Esophagus mucosa (tissue), 1 donor: Measurements from ENCODE around the gene SCRN1. TPM values are rescaled to one million over a fixed set of nuclear protein-coding genes. Genes with fewer than 3 reads are reported as not detected.
A peak's percentile ranks its signal among the peaks of the same experiment; 100 is the strongest.

Experiments used
- ATAC-seq: fragments of 200-7000 bp; cut with Tn5 transposase; one replicate; pipeline ENCODE4 v1.9.1; 2020
- total RNA-seq: library from RNA; stranded (reverse); gene quantifications from one replicate; pipeline ENCODE4 v1.2.4, GENCODE V29; 2023
- donor health status: DM: yes; HTN: yes; CAD: no.

SCRN1 gene
- total RNA-seq, 1 donor from 2014 or later, result 20.3 TPM

GRCh38 chr7:29886827-29887226 lies 102.8 kb downstream of the SCRN1 start:
- ATAC-seq, result no peak

- ATAC-seq, result no peak
These were observed 104.0 kb downstream of the SCRN1 start for GRCh38 chr7:29885626-29886025.

- ATAC-seq, result peak; percentile 67
These were observed 105.0 kb downstream of the SCRN1 start for GRCh38 chr7:29884399-29885272.

DNA sequence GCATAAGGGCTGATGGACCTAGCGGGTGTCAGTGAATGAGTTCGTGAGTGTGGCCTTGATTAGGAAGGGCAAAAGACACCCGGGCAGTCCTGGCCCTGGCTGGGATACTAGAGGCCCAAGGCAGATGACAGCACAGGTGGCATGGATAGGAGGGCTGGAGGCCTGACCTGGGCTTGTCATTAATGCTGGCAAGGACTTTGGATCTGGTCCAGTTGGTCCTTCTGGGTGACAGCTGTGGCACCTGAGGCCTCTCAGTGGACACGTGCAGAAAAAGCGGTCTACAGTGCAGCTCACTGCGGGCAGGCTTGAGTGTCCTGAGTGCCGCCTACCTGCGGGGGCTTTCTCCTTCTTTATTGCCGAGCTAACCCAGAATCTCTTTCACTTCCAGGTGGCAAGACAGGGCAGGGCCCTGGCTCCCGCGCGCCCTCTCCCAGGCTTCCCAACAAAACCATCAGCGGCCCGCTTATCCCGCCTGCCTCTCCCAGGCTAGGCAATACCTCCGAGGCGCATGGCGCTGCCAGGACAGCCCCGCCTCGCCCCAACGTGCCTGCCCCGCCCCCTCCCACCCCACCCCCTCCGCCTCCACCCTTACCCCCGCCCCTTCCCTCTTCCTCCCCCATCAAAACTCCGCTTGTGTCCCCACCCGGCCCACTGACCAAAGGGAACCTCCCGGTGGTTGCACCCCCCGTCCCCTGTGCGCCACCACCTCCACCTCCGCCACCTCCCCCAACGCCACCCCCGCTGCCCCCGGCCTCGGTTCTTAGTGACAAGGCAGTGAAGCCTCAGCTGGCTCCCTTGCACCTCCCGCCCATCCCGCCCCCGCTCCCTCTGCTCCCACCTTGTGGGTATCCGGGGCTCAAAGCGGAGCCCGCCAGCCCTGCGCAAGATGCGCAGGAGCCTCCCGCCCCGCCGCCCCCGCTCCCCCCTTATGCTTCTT lies 105.9 kb downstream of the SCRN1 start:
- peak; percentile 73 for ATAC-seq

GRCh38 chr7:29882481-29882880 lies 107.1 kb downstream of the SCRN1 start:
- ATAC-seq, result no peak

- ATAC-seq, result no peak
These were observed 107.9 kb downstream of the SCRN1 start for GRCh38 chr7:29881724-29882123.

- ATAC-seq, result no peak
These were observed 110.0 kb downstream of the SCRN1 start for GRCh38 chr7:29879609-29880008.

DNA sequence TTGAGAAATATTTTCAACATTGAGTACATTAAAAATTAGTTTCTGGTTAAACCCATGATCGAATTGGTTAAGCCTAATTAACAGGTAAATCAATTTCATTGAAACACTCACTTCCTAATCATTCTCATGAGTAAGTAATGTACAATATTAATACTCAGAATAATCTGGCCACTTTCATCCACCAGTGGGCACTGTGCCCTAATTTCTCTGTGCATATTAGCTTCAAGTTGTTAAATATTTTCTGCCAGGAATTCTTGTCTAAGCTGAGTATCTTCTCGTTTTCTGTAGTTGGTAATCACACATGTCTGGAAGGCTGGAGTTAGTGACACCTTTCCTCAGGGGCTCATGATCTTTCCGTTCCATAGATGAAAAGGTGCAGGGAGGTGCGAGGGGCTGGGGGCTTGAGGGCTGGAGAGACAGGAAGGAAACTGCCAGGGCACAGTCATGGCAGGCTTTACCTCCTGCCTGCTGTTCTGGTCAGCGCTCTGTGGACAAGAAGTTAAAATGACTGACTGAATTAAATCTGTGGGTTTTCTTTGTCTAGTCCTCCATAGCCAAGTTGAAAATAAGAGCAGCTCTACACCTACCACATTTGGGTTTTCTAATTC lies 111.4 kb downstream of the SCRN1 start:
- ATAC-seq, result peak; percentile 33

DNA sequence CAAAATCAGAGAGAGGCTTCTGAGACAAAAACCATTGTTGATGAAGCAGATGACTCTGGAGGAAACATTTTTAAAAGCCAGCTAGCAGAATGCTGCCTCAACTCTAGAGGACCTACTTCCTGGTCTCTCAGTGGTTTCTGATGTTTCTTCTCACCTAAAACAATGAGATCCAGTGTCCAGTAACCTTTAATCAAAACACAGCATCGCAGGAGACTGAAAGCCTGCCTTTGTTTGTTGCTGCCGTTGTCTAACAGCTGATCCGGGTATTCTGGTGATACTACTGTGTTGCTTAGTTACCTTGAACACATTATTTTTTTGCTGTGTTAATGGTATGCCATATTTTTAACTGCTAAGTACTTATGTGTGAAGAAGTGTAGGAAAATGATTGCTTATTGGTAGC lies 112.4 kb downstream of the SCRN1 start:
- no peak for ATAC-seq

- no peak for ATAC-seq
These were observed 113.9 kb downstream of the SCRN1 start for GRCh38 chr7:29875741-29876140.

GRCh38 chr7:29873644-29874294 lies 115.8 kb downstream of the SCRN1 start:
- ATAC-seq, result no peak

- ATAC-seq, result no peak
These were observed 117.7 kb downstream of the SCRN1 start for GRCh38 chr7:29871787-29872398.

Other genes with a start within 250 kb of the SCRN1 start
- gene WIPF3, start 183.3 kb downstream of the SCRN1 start, total RNA-seq, result 1.2 TPM
- gene FKBP14, start 36.9 kb upstream of the SCRN1 start, total RNA-seq, result 7.6 TPM
- 5.7 TPM for gene PLEKHA8, start 38.6 kb upstream of the SCRN1 start, total RNA-seq
- gene MTURN, start 145.2 kb upstream of the SCRN1 start, total RNA-seq, result 6.1 TPM